GM19193 (cell line): ENCODE results near the gene GRM7.

Experiments used
- POLR2A ChIP-seq: IDR thresholded peaks from 4 replicates; pipeline ENCODE4 v1.6.1; 2011; ENCODE audit not compliant: insufficient read depth, insufficient read length; ENCODE audit errors: extremely low read depth

The GRM7 gene

DNA sequence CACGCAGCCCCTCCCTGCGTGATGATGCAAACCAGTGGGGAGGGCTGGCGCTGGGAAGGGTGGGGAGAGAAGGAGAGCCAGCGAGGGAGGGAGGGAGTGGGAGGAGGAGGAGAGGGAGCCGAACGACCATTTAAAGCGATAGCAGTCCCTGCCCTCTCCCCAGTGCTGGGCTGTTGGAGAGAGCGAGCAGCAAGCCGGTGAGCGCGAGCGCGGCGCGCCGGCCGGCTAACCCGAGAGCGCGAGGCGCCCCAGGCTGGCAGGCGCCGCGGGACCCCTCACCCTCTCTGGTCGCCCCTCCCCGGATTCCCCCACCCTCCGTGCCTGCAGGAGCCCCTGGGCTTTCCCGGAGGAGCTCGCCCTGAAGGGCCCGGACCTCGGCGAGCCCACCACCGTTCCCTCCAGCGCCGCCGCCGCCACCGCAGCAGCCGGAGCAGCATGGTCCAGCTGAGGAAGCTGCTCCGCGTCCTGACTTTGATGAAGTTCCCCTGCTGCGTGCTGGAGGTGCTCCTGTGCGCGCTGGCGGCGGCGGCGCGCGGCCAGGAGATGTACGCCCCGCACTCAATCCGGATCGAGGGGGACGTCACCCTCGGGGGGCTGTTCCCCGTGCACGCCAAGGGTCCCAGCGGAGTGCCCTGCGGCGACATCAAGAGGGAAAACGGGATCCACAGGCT lies at the start of gene GRM7:
Gene GRM7, plus strand, starts transcription at position 162 of the 671 bp plus-strand sequence.
- TF ChIP-seq POLR2A = no peak

DNA sequence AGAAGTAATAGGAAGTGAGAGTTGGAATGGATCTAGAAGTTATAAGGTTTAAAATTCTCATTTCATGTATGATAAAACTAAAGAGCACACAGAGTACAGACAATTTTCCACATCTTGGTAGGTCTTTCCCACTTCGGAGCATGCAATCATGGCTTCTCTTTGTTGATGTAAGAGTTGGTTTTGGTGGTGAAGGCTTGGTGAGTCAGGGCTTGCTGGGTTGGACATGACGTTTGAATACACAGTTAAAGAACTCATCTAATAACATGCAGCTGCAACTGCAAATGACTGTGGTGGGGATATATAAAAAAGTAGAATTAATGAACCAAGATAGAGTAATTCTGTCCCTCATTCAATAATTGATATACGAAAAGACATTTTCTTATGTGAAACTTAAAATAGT lies 39.5 kb upstream of the GRM7 start:
- TF ChIP-seq POLR2A = no peak

DNA sequence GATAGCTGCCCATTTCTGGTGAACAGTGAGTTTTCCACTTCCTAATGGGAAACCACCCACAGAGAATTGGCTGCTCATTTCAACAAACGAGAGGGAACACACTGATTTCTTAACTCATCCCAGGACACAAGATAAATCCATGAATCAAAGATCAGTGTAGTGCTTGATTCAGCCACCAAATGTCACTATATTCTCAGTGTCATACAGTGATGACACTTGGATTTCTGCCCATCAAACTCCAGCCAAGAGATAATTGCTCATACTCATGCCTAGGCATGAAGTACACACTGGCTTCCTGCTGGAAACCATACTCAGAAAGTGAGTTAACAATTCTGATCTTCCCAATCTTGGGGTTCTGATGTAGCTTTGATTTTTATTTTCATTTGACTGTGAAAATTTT lies 35.4 kb upstream of the GRM7 start:
- no peak for TF ChIP-seq POLR2A

DNA sequence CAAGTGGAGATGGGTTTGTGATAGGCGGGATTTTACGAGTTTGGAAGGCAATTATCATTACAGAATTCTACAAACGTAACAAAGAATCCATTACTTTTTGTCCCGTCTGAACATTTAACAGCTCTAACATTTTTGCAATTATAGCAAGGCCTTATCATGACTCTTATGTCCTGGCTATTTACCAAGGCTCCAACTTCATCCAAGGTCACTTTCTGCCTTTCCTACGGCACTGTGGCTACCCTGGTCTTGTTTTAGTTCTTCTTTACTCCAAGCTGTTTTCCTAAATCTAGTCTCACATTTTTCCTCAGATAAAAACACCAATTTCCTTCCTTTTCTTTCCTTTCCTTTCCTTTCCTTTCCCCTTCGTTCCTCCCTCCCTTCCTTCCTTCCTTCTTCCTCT lies 33.5 kb upstream of the GRM7 start:
- no peak for TF ChIP-seq POLR2A

DNA sequence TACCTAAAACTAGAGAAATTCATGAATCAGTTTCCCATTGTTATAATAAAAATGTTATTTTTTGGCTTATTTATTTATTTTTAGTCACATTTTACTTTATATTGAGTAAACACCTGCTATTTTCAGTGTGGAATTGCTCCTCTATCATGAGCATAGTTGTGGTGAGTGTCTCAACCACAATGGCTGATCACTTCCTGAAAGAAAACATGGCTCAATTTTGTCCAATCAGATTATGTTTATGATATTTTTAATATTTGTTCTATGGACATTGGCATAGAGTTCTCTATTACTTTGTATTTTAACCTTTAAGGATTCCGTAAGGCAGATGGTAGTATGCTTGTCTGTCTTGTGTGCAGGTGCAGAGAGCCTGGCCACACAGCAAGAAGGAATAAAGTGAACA lies 16.2 kb upstream of the GRM7 start:
- no peak for TF ChIP-seq POLR2A

DNA sequence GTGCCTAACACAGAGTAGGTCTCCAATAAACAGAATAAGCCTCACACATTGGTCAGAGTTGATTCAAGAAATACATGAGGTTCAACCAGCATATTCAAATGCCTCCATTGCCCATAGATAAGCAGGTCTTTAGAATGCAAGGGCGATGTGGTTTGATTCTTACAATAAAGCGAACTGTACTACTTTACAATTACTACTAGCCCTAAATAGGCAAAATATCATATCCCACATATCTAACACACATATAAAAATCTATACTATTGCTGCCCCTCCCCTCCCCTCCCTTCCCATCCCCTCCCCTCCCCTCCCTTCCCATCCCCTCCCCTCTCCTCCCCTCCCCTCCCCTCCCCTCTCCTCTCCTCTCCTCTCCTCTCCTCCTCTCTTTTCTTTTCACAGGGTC lies 6.7 kb upstream of the GRM7 start:
- TF ChIP-seq POLR2A = no peak

DNA sequence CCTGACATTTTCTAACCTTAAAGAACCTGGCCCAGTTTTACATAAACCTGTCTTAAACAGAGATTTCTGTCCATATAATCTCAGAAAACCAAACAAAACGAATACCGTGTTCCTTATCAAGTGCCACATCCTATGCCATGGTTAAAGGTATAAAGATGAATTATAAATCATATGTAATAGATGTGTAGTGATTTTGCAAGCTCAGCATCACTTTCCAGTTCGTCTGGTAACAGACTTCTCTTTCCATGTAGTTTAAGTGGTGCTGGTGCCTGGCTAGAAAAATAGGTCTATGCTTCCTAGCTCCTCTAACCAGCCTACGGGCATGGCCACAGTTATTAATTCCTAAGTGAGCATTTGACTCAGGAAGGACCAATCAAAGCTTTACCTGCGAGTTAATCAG lies 3.4 kb upstream of the GRM7 start:
- TF ChIP-seq POLR2A = no peak

DNA sequence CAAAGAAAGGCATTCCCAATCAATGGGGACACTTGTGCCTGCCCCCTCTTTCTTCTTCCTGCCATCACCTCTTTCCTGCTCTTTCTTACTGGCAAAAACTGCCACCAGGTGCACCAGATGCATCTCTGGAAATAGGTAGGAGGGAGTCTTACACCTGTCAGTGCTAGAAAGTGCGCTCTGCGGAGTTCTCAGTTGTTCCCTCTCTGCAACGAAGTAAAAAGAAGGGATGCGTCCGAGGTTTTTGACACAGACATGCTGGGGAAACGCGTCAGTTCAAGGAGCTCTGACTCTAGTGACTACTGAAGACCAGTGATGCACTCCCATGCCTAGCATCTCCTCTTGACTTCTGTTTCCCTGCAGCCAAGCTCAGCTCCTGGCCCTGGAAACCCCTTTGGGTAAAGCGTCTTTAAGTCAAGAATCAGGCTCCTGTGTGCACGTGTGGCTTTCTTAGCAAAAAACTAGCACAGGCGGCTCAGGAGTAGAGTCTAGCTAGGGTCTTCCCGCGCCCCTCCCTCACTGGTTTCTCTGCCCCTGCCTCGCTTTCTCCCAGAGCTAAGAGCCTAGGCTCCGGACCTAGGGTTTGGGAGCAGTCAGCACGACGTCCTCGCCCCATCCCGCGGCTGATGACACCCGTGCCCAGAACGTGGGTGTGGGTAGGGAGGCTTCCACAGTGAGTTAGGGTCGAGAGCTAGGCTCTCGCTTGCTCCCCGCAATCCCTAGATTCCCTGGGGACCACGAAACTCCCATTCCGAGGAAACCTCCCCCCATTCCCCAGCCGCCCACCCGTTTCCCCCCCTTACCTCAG lies 564 bp upstream of the GRM7 start:
- no peak for TF ChIP-seq POLR2A

DNA sequence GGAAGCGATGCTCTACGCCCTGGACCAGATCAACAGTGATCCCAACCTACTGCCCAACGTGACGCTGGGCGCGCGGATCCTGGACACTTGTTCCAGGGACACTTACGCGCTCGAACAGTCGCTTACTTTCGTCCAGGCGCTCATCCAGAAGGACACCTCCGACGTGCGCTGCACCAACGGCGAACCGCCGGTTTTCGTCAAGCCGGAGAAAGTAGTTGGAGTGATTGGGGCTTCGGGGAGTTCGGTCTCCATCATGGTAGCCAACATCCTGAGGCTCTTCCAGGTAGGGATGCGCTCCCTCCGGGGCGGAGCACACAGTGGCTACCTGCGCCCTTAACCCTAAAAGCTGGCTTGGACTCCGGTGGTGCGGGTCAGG lies 698 bp downstream of the GRM7 start:
- no peak for TF ChIP-seq POLR2A

DNA sequence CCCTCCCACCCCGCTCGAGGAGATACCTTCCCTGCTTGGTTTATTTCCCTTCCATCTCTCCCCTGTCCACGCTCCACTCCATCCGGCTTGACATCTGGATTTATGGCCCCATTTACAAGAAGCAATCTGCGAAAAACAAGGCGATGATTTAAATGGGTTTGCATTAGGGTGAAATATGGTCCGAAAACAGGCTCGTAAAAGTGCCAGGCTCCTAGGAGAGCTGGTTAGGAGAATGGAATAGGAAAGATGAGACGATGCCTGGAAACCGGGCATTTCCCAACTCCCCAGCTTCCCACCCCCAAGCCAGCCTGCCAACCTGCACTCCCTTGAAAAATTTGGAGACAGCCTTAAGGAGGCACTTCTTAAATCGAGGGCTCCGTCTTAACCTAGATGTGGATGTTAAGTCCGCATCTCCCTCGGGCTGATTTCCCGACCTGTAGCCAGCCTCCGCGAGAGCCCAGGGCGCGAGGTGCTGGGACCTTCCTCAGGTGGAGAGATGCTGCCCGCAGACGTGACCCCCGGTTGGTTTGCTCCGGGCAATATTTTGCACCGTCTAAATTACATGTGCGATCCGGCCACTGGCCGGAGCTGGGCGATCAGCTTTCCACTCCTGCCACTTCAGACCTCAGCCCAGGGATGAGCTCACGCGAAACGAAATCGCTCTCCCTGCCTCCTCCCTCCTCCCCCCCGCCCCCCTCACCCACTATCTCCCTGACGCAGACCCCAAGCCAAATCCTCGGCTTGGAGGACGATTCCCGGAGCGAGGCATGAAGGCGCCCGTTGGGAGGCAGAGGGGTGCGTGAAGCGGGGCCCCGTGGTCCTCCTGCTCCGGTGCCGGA lies 1.3 kb downstream of the GRM7 start:
- TF ChIP-seq POLR2A = no peak

DNA sequence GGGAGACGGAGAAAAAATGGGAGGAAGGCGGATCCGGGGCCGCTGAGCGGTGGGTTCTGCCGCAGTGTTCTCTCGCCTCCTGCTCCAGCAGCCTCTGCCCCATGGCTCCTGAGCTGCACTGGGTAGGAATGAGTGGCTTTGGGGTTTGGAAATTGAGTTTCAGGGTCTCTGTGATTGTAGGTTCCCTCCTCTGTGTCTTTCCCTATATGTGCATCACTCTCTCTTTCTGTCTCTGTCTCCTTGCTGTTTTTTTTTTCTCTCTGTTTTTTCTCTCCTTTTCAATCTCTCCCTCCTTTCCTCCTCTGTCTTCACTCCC lies 1.9 kb downstream of the GRM7 start:
- TF ChIP-seq POLR2A = no peak

DNA sequence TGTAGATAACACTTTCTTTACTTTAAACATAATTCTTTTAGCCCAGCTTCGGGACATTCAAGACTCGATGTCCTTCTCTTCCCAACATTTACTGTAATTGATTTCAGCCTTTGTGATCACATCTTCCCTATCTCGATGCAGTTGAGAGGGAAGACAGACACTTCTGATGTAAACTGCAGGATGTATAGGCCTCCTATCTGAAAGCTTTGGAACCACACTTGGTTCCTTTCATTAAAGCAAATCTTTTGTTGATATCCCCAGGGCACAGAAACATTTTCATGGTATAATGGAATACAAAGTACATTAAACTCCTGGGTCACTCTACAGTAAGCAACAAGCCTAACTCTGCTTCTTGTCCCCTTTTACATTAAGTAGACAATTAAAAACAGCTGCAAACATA lies 6.4 kb downstream of the GRM7 start:
- no peak for TF ChIP-seq POLR2A

DNA sequence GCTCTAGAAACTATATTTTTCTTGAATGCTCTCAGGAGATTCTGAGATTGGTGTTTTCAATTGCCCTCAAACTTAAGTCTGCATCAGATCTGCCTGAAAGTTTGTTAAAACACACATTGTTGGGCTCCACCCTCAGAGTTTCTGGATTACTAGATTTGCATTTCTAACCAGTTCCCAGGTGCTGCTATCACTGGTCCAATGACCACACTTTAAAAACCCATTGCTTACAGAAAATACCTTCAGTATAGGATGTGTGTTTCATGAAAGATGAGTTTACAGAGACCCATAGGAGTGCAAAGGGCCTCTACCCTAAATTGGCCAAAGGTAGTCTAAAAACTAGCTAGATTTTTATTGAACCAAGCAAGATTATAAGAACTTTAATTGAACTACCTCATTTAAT lies 17.8 kb downstream of the GRM7 start:
- TF ChIP-seq POLR2A = no peak

DNA sequence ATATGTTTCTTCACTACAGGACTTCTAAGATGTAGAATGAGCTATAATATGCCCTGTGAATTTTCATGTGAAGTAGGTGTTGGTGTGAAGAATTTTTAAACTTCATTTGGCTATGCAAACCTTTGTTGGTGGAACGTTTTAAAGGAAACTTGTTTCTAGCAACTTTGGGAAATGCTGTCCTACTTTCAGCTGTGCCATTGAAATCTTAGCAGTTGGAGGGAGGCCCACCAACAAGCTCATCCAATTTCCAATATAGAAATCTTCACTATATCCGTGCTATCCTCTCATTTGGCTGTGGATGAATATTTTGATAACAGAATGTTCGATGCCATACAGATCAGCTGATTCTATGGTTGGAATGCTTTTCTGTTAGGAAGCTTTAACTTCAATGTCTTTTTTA lies 51.3 kb downstream of the GRM7 start:
- TF ChIP-seq POLR2A = no peak

DNA sequence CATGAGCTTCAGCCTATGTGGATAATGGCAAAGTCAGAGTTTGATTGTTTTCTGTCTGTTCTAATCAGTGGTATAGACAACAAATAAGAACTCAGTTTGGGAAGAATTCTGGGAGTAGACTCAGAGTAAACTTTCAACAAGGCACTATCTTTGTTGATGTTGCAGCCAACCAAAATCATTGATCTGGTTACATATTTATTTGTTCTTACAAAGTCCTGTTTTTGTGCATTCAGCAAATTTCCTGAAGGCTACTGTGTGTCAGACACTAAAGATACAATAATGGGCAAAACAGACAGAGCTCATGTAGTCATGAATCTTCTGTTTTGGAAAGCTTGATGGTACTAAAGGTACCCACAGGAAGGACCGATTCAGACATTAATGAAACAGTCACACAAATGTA lies 55.0 kb downstream of the GRM7 start:
- no peak for TF ChIP-seq POLR2A

DNA sequence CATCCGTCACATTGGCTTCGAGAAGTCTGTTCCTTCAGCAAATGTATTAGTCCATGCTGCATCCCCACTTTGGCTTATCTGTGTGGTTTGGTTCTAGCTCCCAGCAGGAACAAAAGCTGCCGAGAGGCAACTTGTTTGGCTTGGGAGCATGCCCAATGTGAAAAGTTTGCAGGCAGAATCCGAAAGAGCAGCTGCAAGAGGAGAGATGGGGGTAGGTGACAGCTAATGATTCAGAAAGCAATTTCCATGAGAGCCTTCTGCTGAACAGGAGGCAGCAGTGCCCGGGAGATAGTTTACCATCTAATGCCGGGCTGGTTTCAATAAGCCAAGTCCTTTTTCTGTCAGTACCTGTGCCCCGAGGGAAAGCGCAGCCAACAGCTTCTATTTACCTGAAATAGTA lies 60.2 kb downstream of the GRM7 start:
- no peak for TF ChIP-seq POLR2A

DNA sequence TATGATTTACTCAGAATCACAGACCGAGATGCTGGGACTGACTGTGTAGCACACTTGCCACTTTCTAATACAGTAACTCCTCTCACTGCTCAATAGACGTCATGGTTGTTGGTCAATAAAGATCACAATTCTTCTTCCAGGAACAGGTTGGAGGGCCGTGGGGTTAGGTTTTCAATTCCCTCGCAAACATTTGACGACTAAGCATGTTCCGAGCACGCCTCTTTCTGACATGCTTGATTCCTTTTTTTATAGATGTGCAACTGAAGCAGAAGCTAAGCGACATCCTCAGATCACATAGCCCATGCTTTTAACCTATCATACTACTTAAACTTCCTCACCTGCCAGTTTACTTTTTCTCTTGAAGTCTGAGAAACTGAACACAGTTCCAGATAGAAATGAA lies 61.0 kb downstream of the GRM7 start:
- no peak for TF ChIP-seq POLR2A

DNA sequence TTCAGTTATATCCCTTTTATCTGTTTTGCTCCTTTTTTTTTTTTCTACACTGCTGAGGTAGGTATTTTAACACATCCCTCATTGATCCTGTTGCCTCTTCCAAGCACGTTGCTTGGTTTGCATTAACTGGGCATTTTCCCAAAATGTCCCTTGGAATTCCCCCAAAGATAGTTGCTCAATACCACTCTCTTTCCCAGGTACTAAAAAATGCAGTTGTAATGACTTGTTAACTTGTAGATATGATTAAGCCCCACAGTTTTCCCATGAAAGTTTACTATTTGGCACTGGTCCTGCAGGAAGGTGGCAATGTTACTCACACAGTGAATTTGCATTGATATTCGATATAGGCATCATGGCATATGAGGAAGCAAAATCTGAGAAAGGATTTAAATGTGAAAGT lies 67.1 kb downstream of the GRM7 start:
- TF ChIP-seq POLR2A = no peak
